Testis (tissue), 3 donors: ENCODE results near the gene ANKRD11. TPM values are rescaled to one million over a fixed set of nuclear protein-coding genes. Genes with fewer than 3 reads are reported as not detected.

Source experiments
- DNase-seq: peaks from one replicate; pipeline ENCODE4 v3.0.0-alpha.2; 2019
- H3K27ac ChIP-seq, 2 donors: fragments of 200-600 bp; sonication (generic); one replicate each; pipeline ENCODE4 v1.5.1; 2019
- H3K27me3 ChIP-seq: fragments of 200-600 bp; sonication (generic); one replicate; pipeline ENCODE4 v1.5.1; 2019
- H3K36me3 ChIP-seq: fragments of 200-600 bp; sonication (generic); one replicate; pipeline ENCODE4 v1.5.1; 2017; ENCODE audit warnings: low read depth; ENCODE audit errors: missing control alignments
- H3K4me1 ChIP-seq: fragments of 200-600 bp; sonication (generic); one replicate; pipeline ENCODE4 v1.5.1; 2019
- H3K4me3 ChIP-seq, 2 donors: fragments of 200-600 bp; sonication (generic); one replicate each; pipeline ENCODE4 v1.5.1; 2017 to 2019
- H3K9me3 ChIP-seq: fragments of 200-600 bp; sonication (generic); one replicate; pipeline ENCODE4 v1.5.1; 2017
- CTCF ChIP-seq, 3 experiments: fragments of 450-650 bp in 2 of 3; fragments of 200-600 bp in 1 of 3; sonication (generic) in 1 of 3; IDR thresholded peaks; one replicate each; pipeline ENCODE4 v1.5.1; 2016 to 2019; ENCODE audit warnings: antibody characterized with exemption in 3 of 3, mild to moderate bottlenecking in 2 of 3, moderate library complexity in 1 of 3
- POLR2A ChIP-seq: fragments of 450-650 bp; IDR thresholded peaks from one replicate; pipeline ENCODE4 v1.6.1; 2017; ENCODE audit warnings: antibody characterized with exemption, mild to moderate bottlenecking, moderate library complexity
- WGBS, 2 donors: methylation state at CpG; one replicate each; pipeline ENCODE4 v1.1.5; 2018; 5-methylcytosine and 5-hydroxymethylcytosine counted together
- intact Hi-C: fragments of 100-400 bp; cut with DNase I; formaldehyde crosslinking; loops from one replicate; pipeline ENCODE4 v1.15.1; 2023; ENCODE audit warnings: low total_unique reads
- polyA plus RNA-seq: library from polyadenylated mRNA; stranded (reverse); fragments of 350-450 nt; fragmentation: Illumina TruSeq; extraction: RNeasy Lipid Tissue Mini Kit (QIAGEN cat#74804); gene quantifications from one replicate; pipeline ENCODE4 v1.2.3, GENCODE V29; 2014; ENCODE audit warnings: low read depth, low replicate concordance; ENCODE audit not compliant: insufficient read depth
- total RNA-seq, 2 donors: library from RNA; depleted of rRNA; stranded (reverse); fragments of >200 nt; gene quantifications; one replicate each; pipeline ENCODE4 v1.2.3, GENCODE V29; 2016

Gene ANKRD11
- total and polyA plus RNA-seq, 3 donors from 2014 or later = 49.7 to 187 (median 150) TPM

GRCh38 chr16:89507834-89508590 is 17.7 kb upstream of the ANKRD11 start, which contains the start of gene SPG7:
TSS of gene SPG7 (plus strand) at chr16:89508403. CDS start at chr16:89508418, 15 bp downstream.
- peaks cover 49% of the 10 kb centered on the region for H3K4me1 ChIP-seq
- peak; percentile 82 for DNase-seq
- peak within 1 kb of the TSS; percentile 89 to 95 for H3K27ac ChIP-seq
- no peaks in the 10 kb centered on the region for H3K27me3 ChIP-seq
- H3K36me3 ChIP-seq = no peaks in the 10 kb centered on the region
- no peaks in the 10 kb centered on the region for H3K9me3 ChIP-seq
- TF ChIP-seq CTCF (IDR thresholded peaks at IDR 0.05) = no peak
- TF ChIP-seq POLR2A = peak; percentile 39
- H3K4me3 ChIP-seq = peak within 1 kb of the TSS; percentile 93 to 99
- WGBS, 2 donors = 0% methylated on average over 24 to 74 of the region's 90 CpGs
- intact Hi-C loops = loop anchor here (10.0 kb wide), 1 partner anchor 173 kb away; no protein-coding TSS in a partner anchor

- TF ChIP-seq CTCF (IDR thresholded peaks at IDR 0.05) = no peak
- no peak for TF ChIP-seq POLR2A
- H3K4me1 ChIP-seq = peaks cover 49% of the 10 kb centered on the region
- no peaks in the 10 kb centered on the region for H3K9me3 ChIP-seq
- H3K27me3 ChIP-seq = no peaks in the 10 kb centered on the region
- H3K27ac ChIP-seq = peak overlapping the region; percentile 89 to 95
- DNase-seq = peak; percentile 49
- WGBS, 2 donors = 6 to 8% methylated on average over 25 to 39 of the region's 42 CpGs
- H3K36me3 ChIP-seq = no peaks in the 10 kb centered on the region
- intact Hi-C loops = loop anchor here (10.0 kb wide), 1 partner anchor 173 kb away; no protein-coding TSS in a partner anchor
- peak overlapping the region; percentile 93 to 99 for H3K4me3 ChIP-seq
These were observed 17.0 kb upstream of the ANKRD11 start for GRCh38 chr16:89507214-89507833.

- Histone ChIP-seq H3K9me3 (no peaks in the 10 kb centered on the region), H3K27ac (peak overlapping the region; percentile 89 to 95), H3K4me1 (peaks cover 49% of the 10 kb centered on the region), H3K36me3 (no peaks in the 10 kb centered on the region), H3K27me3 (no peaks in the 10 kb centered on the region), H3K4me3 (peak overlapping the region; percentile 93 to 99)
- 21 to 30% methylated on average over 15 of the region's 15 CpGs for WGBS, 2 donors
- intact Hi-C loops = loop anchor here (10.0 kb wide), 1 partner anchor 172 kb away; no protein-coding TSS in a partner anchor
- DNase-seq = no peak
- no peak for TF ChIP-seq POLR2A
- no peak for TF ChIP-seq CTCF (IDR thresholded peaks at IDR 0.05)
These were observed 16.4 kb upstream of the ANKRD11 start for GRCh38 chr16:89506791-89507191.

GRCh38 chr16:89506113-89506504 is 15.7 kb upstream of the ANKRD11 start:
- TF ChIP-seq POLR2A = no peak
- no peak for TF ChIP-seq CTCF (IDR thresholded peaks at IDR 0.05)
- H3K4me3 ChIP-seq = no peak overlapping the region
- no peak for DNase-seq
- no peaks in the 10 kb centered on the region for H3K9me3 ChIP-seq
- intact Hi-C loops = loop anchor here (10.0 kb wide), 1 partner anchor 171 kb away; no protein-coding TSS in a partner anchor
- H3K36me3 ChIP-seq = no peaks in the 10 kb centered on the region
- H3K27ac ChIP-seq = peak overlapping the region in 1 of 2 donors; percentile 95
- H3K4me1 ChIP-seq = peaks cover 49% of the 10 kb centered on the region
- no peaks in the 10 kb centered on the region for H3K27me3 ChIP-seq
- 14 to 30% methylated on average over 4 of the region's 4 CpGs for WGBS, 2 donors
